Stimulated activated CD8-positive, alpha-beta memory T cell treated with anti-CD3 and anti-CD28 coated beads, Interleukin-2, amount 100 ng/mL, for 1 hour (primary cell): ENCODE measurements around the gene RANGRF.

ENCODE experiments used
- DNase-seq, 2 donors: peaks; one replicate each; pipeline ENCODE4 v3.0.0-alpha.2; 2020; ENCODE audit warnings: low read depth in 2 of 2

RANGRF gene

DNA sequence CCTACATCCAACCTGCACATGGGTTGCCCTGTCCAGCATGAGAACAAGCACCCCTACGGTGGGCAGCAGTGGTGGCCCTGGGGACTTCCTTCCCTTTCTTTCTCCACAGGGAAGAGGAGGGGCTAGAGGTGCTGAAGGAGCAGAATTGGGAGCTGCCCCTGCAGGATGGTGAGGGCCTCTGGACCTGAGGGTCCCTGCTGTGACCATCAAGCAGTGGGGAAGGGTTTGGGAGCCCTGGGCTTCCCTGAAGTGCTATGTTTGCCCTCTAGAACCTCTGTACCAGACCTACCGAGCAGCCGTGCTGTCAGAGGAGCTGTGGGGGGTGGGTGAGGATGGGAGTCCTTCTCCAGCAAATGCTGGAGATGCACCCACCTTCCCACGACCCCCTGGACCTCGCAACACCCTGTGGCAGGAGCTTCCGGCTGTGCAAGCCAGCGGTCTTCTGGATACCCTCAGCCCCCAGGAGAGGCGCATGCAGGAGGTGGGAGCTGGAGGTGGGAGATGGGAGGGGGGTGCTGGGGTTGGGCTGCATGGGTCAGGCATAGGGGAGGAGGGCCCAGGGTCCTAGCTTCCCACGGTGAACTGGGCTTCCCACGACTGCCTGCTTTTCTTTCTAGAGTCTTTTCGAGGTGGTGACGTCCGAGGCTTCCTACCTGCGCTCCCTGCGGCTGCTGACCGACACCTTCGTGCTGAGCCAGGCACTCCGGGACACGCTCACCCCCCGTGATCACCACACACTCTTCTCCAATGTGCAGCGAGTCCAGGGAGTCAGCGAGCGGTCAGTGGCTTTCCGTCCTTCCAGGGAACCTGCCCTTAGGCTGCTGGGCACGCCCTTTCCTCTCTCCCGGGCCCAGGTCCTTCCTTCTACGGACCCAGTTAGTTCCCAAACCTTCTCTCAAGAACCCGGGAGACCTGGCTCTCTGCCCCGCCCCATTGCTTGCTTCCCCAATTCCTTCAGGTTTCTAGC, 26.6 kb downstream of the RANGRF start:
- DNase-seq: no peak

DNA sequence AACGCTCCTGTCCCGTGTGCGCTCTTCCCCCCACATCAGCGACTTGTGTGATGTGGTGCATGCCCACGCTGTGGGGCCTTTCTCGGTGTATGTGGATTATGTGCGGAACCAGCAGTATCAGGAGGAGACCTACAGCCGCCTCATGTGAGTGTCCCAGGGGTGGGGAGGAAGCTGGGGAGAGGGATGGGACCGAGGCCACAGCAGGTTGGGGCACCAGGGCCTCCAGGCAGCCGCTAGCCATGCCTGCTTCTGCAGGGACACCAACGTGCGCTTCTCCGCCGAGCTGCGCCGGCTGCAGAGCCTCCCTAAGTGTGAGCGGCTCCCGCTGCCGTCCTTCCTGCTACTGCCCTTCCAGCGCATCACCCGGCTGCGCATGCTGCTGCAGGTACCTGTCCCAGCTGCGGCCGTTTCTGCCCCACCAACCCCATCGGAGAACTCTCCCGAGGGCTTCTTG, 27.3 kb downstream of the RANGRF start:
- DNase-seq: no peak

DNA sequence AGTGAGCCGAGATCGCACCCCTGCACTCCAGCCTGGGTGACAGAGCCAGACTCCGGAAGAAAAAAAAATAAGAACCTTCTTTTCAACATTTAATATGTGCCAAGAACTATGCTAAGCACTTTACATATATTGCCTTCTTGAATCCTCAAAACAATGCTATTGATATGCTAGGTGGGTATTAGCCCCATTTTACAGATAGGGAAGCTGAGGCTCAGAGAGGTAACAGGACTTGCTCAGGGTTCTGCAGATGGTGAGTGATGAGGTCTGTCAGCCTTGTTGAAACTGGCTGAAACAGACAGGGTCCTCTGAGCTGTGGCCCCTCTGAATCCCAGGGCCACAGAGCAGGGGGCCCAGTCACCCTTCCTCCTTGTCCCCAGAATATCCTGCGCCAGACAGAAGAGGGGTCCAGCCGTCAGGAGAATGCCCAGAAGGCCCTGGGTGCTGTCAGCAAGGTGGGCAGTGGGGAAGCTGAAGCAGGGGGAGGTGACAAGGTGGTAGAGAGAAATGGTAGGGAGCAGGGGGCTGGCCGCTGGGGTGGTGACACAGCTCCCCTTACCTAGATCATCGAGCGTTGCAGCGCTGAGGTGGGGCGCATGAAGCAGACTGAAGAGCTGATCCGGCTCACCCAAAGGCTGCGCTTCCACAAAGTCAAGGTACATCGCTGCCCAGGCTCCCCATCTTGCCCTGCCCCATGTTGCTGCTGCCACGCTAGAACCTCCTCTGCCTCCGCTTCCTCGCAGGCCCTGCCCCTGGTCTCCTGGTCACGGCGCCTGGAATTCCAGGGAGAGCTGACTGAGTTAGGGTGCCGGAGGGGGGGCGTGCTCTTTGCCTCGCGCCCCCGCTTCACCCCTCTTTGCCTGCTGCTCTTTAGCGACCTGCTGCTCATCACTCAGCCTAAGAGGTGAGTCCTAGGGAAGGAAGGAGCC, 29.8 kb downstream of the RANGRF start:
- DNase-seq: no peak

DNA sequence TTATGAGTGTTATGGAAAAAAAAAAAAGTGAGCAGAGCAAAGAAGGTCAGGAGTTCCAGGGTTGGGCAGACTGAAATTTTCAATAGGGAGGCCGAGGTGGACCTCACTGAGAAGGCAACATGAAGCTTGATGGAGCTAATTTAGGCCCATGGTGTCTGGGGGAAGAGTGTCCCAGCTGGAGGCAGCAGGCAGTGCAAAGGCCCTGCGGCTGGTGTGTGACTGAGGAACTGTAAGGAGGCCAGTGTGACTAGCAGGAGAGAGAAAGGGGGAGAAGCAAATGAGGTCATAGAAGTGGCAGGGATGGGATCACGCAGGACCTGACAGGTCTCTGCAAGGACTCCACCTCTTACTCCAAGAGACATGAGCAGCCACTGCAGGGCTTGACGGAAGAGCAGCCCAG, 31.8 kb downstream of the RANGRF start:
- DNase-seq: no peak

DNA sequence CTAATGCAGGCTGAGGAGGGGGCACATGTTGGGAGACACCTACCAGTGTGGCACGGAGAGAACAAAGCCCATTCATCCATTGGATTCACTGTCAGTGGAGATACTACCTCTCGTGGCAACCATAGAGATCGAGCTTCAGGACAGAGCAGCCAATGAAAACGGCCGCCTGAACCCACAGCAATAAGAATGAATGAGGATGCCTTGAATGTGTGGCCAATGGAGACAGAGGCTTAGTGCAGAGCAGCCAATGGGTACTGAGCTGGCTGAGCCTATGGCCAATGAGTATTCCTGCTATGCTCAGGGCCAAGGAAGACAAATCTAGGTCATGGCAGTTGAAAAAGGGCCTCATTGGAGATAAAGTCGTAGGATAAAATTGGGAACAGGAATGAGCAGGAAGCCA, 32.5 kb downstream of the RANGRF start:
- no peak for DNase-seq

DNA sequence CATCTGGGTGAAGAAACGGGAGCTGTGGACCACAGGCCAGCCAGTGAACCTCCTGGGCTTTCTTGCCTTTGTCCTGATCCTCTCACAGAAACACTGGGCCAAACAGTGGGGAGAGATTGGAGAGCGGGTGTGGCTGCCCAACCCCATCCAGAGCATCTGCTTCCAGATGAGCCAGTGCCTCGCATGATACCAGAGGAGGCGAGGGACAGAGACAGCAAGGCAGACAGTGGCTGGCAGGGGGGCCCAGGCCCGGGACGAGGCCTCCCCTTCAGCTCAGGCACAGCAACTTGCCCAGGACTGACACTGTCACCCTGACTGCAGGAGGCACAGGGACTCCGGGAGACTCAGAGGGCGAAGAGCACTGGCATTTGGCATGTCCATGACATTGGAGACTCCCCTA, 33.6 kb downstream of the RANGRF start:
- no peak for DNase-seq

DNA sequence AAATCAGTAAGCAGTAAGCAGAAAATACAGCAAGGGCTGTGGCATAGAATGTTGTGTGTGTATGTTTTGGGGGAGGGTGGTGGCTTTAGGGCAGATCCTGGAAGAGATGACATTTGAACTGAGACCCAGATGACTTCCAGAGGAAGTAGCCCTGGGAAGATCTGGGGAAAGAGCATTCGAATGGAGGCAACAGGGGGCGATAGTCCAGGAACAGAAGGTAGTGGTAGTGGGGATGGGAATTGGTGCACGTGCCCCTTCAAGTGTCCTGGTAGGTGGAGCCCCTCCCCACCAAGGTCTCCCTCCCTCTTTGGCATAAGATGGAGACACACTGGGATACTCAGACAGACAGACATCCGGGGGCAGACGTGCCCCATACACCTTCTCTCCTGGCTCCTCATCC, 35.7 kb downstream of the RANGRF start:
- DNase-seq: no peak

DNA sequence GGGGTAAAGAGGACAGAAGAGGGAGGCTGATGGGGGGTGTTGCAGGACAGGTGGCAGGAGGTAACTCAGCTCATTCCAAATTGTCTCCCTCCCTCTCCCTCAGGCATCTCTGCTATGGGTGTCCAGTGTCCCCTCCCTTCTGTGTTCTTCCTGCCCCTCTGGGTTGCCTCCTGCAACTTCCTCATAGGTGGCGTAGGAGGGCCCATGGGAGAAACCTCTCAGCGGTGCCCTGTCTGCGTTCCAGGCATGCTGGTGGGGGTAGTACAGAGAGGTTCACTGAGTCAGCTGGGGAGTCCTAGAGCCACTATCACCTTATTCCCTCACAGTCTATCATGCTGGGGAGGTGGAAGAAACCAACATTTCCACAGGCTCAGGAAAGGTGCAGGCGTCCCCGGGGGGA, 36.5 kb downstream of the RANGRF start:
- DNase-seq: no peak

DNA sequence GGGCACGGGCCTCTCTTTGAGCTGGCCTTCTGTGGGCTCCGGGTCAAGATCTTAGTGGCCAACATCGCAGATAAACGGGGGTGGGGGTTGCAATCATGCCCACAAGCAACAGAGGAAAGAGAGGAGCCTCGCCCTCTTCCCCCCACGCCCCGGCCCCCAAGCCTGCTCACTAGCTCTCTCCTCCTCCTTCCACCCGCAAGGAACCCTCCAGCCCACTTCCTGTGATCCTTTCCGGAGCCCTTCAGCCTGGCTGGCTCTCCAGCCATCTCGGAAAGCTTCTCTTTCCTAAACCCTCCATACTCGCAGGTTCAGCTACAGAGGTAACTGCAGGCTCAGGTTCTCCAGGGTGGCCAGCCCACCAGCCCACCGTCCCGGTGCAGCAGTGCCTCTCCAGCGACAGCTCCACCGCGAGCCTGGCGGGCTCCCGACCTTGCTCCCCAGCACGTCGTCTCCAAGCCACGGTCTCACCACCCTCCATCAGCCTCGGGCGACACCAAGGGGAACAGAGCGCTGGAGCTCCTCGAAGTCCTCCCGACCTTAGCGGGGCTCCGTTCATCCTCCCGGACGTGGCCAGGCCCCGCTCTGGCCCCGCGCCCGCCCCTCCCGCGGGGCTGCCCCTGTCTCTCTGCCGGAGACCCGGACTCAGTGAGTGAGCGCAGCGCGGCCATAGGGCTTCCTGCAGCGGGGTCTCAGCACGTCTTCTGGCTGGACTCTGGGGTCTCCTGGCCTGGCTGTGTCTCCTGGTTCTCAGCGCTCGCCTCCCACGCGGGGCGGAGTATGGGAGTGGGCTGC, 38.2 kb downstream of the RANGRF start:
- DNase-seq: no peak

DNA sequence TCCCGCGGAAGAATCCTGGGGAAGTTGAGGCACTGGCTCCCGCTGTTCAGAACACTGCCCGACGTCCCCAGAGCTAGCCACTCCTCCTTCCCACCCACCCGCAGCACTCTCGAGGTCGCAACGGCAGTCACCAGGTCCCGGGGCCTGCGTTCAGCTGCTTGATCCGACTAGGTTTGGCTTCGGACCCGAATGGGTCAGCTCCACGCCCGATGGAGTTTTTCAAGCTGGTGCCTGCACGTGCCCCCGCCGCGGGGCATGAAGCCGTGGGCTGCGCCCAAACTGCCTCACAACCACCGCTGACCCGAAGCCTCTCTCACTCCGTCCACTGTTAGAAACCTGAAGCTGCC, 38.8 kb downstream of the RANGRF start:
- no peak for DNase-seq

DNA sequence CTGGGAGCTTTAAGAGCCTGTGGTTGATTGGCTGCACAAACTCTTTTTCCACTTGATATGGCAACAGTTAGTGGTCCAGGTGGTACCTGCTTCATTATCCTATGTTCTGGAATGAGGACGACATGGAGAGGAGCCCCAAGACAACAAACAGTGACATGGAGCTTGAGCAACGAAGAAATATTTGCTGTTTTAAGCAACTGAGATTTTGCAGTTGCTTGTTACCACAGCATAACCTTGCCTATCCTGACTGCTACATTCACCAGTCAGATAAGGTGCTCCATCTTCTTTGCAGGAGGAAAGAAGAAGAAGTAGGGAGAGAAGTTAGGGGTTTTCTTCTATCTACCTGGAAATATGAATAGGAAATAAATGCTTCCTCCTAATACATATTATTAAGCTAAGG, 43.7 kb downstream of the RANGRF start:
- DNase-seq: no peak

DNA sequence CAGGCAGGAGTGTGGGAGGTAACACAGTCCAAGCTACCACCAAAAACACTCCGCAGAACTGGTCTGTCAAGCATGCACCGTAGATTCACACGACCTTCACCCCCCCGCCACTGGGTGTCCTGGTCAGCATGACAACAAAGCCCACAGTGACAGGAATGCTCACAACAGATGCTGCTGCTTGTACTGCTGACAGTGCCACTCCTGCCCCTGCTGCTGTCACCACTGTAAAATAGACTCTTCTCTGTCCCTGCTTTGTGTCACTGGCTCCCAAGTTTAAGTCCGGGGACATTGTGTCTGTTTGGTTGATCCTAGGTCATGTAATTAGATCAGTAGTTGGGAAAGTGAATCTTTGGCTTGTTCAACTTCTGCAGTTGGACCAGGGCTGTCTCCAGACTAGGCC, 44.2 kb downstream of the RANGRF start:
- DNase-seq: no peak

DNA sequence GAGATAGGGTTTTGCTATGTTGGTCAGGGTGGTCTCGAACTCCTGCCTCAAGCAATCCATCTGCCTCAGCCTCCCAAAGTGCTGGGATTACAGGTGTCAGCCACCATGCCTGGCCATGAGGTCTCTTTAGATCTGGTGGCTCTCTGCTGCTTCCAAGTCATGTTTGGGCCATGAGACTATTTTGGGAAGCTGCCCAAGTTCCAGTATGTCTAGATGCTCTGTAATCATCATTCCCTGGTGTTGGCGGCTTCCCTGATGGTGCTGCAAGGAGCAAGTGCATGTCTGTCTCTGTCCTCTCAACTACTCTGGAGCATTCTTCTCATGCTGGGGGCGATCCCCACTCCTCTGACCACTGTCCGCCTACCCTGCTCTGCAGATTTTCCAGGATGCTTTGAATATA, 44.8 kb downstream of the RANGRF start:
- DNase-seq: no peak

DNA sequence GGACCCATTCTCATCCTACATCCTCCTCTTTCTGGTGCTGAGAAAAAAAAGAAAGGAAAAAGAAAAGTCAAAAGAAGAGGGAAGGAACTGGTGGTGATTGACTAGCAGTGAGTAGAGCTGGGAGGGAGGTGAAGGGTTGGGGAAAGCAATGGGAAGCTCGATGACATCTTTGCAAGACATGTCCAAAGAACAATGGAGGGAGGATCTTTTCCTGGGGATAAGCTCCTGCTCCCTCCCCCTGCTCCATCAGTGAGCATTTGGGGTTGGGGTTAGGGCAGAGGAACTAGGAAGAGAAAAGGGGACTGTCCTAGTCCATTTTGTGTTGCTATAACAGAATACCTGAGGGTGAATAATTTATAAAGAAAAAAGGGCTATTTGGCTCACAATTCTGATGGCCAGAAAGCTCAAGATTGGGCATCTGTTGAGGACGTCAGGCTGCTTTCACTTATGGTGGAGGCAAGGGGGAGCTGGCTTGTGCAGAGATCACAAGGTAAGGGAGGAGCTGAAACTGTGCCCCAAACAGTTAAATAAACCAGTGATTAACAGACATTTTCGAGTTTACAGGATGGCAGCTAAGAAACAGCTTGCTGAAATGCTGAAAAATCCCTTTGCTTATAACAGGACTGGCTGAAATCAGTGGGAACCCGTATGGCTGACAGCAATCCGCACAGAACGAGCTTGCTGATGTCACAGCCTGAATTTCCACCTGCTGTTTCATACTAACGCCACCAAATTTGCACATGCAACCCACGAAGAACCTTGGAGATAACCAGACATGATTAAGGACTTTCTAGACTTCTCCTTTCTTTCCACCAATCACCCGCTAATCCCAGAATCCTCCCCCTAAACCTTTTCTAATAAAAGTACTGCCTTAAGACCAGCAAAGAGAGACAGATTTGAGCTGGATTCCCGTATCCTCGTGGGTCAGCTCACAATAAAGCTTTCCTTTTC, 49.6 kb downstream of the RANGRF start:
- DNase-seq: no peak

DNA sequence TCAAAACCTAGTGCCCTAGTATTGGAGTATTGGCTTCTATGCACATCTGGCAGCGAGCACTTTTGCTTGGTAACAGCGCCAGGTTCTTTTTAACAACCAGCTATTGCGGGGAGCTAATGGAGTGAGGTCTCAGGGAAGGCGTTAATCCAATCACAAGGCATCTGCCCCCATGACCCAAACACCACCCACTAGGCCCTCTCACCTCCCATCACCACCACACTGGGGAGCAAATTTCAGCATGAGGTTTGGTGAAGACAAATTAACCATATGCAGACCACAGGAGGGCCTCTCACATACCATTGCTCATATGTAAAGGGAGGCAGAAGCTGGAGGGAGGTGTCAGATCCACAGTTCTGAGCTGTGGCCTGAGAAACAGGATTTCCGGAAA, 50.3 kb downstream of the RANGRF start:
- no peak for DNase-seq

DNA sequence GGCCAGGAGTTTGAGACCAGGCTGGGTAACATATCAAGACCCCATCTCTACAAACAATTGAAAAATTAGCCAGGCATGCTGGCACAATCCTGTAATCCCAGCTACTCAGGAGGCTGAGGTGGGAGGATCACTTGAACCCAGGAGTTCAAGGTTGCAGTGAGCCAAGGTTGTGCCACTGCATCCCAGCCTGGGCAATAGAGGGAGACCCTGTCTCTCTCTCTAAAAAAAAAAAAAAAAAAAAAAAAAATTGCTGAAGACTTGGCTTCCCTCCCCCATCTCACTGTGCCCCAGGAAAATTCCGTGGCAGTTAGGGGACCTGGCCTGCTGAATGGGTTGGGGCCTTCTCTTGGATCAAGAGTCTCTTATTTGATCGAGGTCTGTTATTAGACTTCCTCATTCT, 51.1 kb downstream of the RANGRF start, which contains the start of gene ODF4:
ODF4 (plus strand) TSS at position 301 of the 400 bp plus-strand sequence. CDS start 212 bp downstream, outside the sequence.
- no peak for DNase-seq
